ENCODE measurements around the gene CUL3.

CUL3 gene

GRCh38 chr2:224429441-224429810, 155.7 kb downstream of the CUL3 start:
- Histone ChIP-seq H3K4me2 (ENCODE audit: low read length) (no peak overlapping the region), H3K27ac (no peak overlapping the region)

DNA sequence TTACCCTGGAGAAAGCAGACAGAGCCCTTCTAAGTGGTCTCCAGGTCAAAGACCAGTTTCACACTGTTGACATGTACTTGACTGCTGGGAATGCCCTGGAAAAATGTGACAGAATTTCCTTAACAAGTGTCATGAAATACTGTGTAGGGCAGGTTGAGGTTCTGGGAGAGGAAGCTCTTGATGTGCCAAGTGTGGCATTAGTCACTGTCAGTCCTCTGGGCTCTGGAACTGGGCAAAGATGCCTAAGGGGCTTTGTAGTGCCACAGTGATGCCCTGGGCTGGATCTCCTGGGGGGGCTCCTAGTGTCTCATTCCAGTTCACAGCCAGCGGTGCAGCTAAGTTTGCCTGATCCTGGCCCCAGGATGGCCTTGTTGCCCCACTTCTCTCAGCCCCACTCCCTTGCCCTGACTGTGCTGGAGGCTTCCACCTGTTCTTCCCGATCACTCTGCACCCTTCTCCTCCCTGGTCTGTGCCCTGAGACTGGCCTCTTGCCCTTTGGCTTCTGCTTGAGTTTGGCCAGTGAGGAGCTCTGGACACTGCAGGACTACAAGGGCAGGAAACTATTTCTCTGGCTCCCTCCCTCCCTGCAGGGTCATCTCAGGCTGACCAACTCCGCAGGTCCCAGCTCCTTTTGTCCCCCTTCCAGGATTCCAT, 156.2 kb downstream of the CUL3 start:
- H3K4me3 ChIP-seq (ENCODE audit: low read depth, low read length), result no peak overlapping the region
- no peak overlapping the region for H3K9ac ChIP-seq
- no peaks in the 10 kb centered on the region for H3K9me3 ChIP-seq (ENCODE audit: control insufficient read depth, low read length)
- no peaks in the 10 kb centered on the region for H3K36me3 ChIP-seq (ENCODE audit: control insufficient read depth, insufficient read depth, low read length)
- H3K4me2 ChIP-seq (ENCODE audit: low read length), result no peak overlapping the region
- TF ChIP-seq CTCF (IDR thresholded peaks at IDR 0.05), result no peak
- no peaks in the 10 kb centered on the region for H3K4me1 ChIP-seq
- H3K27me3 ChIP-seq (ENCODE audit: control insufficient read depth, insufficient read depth, low read length), result no peaks in the 10 kb centered on the region
- H3K79me2 ChIP-seq, result no peaks in the 10 kb centered on the region
- no peak overlapping the region for H3K27ac ChIP-seq
- H2AFZ ChIP-seq, result peak overlapping the region; percentile 19

More at GRCh38 chr2:224429441-224429810, 155.7 kb downstream of the CUL3 start:
- Histone ChIP-seq H3K27me3 (ENCODE audit: control insufficient read depth, insufficient read depth, low read length) (no peaks in the 10 kb centered on the region), H2AFZ (peak overlapping the region; percentile 19), H3K36me3 (ENCODE audit: control insufficient read depth, insufficient read depth, low read length) (no peaks in the 10 kb centered on the region), H3K4me3 (ENCODE audit: low read depth, low read length) (no peak overlapping the region), H3K79me2 (no peaks in the 10 kb centered on the region), H3K9ac (no peak overlapping the region), H3K9me3 (ENCODE audit: control insufficient read depth, low read length) (no peaks in the 10 kb centered on the region), H3K4me1 (peaks cover 2% of the 10 kb centered on the region)
- no peak for TF ChIP-seq CTCF (IDR thresholded peaks at IDR 0.05)

- TF ChIP-seq CTCF (IDR thresholded peaks at IDR 0.05), result no peak
- H3K79me2 ChIP-seq, result no peaks in the 10 kb centered on the region
- H3K27me3 ChIP-seq (ENCODE audit: control insufficient read depth, insufficient read depth, low read length), result no peaks in the 10 kb centered on the region
- no peaks in the 10 kb centered on the region for H3K9me3 ChIP-seq (ENCODE audit: control insufficient read depth, low read length)
- no peak overlapping the region for H3K4me3 ChIP-seq (ENCODE audit: low read depth, low read length)
- H2AFZ ChIP-seq, result no peak overlapping the region
- H3K4me2 ChIP-seq (ENCODE audit: low read length), result no peak overlapping the region
- no peaks in the 10 kb centered on the region for H3K36me3 ChIP-seq (ENCODE audit: control insufficient read depth, insufficient read depth, low read length)
- no peak overlapping the region for H3K9ac ChIP-seq
- no peak overlapping the region for H3K27ac ChIP-seq
- no peaks in the 10 kb centered on the region for H3K4me1 ChIP-seq
Observed at GRCh38 chr2:224427471-224427870, 157.7 kb downstream of the CUL3 start.

DNA sequence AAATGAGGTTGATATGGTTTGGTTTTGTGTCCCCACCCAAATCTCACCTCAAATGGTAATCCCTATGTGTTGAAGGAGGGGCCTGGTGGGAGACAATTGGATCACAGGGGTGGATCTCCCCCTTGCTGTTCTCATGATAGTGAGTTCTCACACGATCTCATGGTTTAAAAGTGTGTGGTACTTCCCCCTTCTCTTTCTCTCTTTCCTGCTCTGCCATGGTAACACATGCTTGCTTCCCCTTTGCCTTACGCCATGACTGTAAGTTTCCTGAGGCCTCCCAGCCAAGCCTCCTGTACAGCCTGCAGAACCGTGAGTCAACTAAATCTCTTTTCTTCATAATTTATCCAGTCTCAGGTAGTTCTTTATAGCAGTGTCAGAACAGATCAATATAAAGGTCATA, 158.5 kb downstream of the CUL3 start:
- TF ChIP-seq CTCF (IDR thresholded peaks at IDR 0.05), result no peak
- H3K27ac ChIP-seq, result no peak overlapping the region
- no peaks in the 10 kb centered on the region for H3K9me3 ChIP-seq (ENCODE audit: control insufficient read depth, low read length)
- no peak overlapping the region for H3K4me3 ChIP-seq (ENCODE audit: low read depth, low read length)
- H2AFZ ChIP-seq, result no peak overlapping the region
- no peaks in the 10 kb centered on the region for H3K27me3 ChIP-seq (ENCODE audit: control insufficient read depth, insufficient read depth, low read length)
- peaks cover 3% of the 10 kb centered on the region for H3K4me1 ChIP-seq
- H3K9ac ChIP-seq, result no peak overlapping the region
- H3K79me2 ChIP-seq, result no peaks in the 10 kb centered on the region
- H3K4me2 ChIP-seq (ENCODE audit: low read length), result no peak overlapping the region
- H3K36me3 ChIP-seq (ENCODE audit: control insufficient read depth, insufficient read depth, low read length), result no peaks in the 10 kb centered on the region

DNA sequence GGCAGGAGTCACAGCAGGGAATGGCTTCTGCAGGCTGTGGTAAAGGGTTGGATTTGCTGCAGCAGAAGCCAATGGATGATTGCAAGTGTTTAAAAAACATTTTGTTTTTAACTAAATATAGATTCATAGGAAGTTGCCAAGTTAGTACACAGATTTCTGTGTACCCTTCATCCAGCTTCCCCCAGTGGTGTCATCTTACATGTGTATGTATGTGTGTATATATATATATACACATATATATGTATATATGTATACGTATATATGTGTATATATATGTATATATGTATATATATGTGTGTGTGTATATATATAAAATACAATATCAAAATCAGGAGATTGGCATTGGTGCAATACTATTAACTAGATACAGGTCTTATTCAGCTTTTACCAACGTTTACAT, 164.1 kb downstream of the CUL3 start:
- H3K79me2 ChIP-seq, result no peaks in the 10 kb centered on the region
- no peak for TF ChIP-seq CTCF (IDR thresholded peaks at IDR 0.05)
- H3K4me3 ChIP-seq (ENCODE audit: low read depth, low read length), result no peak overlapping the region
- H3K27ac ChIP-seq, result no peak overlapping the region
- H3K4me2 ChIP-seq (ENCODE audit: low read length), result no peak overlapping the region
- H3K27me3 ChIP-seq (ENCODE audit: control insufficient read depth, insufficient read depth, low read length), result no peaks in the 10 kb centered on the region
- H3K9me3 ChIP-seq (ENCODE audit: control insufficient read depth, low read length), result no peaks in the 10 kb centered on the region
- H3K36me3 ChIP-seq (ENCODE audit: control insufficient read depth, insufficient read depth, low read length), result no peaks in the 10 kb centered on the region
- no peak overlapping the region for H2AFZ ChIP-seq
- H3K9ac ChIP-seq, result no peak overlapping the region
- H3K4me1 ChIP-seq, result peaks cover 21% of the 10 kb centered on the region

All from parathyroid adenoma (tissue), 2 donors.